Hematopoietic multipotent progenitor cell treated with erythropoietin and hydrocortisone succinate and interleukin-3 and kit ligand, for 15 days (in vitro differentiated cells): ENCODE data around the gene MRTO4.
"Not testable (repeated sequence)": the region's sequence is repeated elsewhere in the genome, so short reads cannot be mapped to it uniquely, and the experiment has no call there.

Source experiments
- DNase-seq: peaks from one replicate; pipeline ENCODE4 v3.0.0-alpha.2; 2015; ENCODE audit warnings: low spot score

The MRTO4 gene

DNA sequence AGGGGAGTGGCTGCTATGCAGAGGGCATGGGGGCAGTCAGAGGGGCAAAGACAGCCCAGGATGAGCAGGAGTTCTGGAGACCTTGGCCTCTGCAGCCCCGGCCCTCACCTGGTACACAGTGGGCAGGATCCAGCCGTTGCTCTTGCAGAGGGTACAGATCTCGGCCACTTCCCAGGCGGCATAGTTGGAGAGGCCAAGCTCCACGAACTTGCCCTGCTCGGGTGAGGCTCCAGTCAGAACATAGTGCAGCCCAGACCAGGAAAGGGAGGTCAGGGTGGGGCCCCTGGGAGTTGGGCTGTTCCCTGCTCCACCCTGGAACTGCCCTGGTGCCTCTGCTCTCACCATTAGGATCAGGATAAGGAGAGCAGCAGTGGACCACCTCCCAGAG, 18.7 kb downstream of the MRTO4 start:
- not testable (repeated sequence) for DNase-seq

DNA sequence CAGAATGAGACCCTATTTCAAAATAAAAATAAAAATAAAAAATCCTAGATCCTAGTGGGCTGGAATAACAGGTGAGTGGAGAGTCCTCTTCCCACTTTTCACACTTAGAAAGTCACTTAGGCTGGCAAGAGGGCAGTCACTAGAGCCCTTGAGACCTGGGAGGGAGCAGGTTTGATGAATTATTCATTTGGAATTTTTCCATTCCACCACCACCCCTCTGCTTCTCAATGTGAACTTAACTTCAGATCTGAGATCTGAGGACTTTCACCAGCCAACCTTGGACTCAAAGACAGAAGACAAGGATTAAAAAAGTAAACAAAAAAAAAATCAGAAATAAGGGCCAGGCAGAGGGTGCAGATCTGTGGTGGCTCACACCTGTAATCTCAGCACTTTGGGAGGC, 20.5 kb downstream of the MRTO4 start:
- no peak for DNase-seq

GRCh38 chr1:19273106-19273843, 21.7 kb downstream of the MRTO4 start:
- DNase-seq: no peak

- DNase-seq: not testable (repeated sequence)
Observed at GRCh38 chr1:19273844-19274531, 22.4 kb downstream of the MRTO4 start.

GRCh38 chr1:19274636-19275035, 23.0 kb downstream of the MRTO4 start:
- no peak for DNase-seq

GRCh38 chr1:19283891-19284290, 32.3 kb downstream of the MRTO4 start:
- no peak for DNase-seq

DNA sequence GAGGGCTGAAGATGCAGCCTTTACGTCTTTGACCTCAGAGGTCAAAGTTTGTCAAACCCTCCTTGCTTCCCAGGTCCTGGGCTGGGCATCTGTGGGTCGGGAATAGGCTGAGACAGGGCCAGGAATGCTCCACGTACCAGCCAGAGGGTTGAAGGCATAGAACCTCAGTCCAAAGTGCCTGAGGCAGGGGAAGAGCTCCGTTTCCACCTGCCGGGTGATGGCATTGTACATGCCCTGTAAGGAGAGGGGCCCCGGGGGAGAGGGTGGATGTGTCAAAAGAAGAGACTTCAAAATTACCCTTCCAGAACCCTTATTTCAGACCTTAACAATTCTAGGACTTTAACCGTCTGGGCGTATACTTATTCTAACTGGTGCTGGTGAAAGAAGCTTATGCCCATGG, 33.3 kb downstream of the MRTO4 start:
- no peak for DNase-seq

DNA sequence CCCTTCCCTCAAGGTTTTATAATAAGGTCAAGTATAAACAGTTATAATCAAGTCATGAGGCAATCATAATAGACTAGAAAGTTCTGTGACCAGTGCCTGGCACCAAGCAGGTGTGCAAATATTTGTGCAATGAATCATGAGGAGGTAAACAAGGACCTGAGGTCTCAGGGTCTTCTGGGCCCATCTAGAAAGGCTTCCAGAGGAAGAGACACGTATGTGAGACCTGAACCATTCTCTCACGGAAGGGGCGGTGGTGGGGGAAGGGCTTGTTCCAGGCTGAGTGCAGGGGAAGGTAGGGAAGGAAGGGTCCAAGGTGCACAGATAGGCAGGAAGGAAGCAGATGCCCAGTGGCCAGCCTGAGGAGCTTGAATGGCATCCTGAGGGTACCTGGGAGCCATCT, 33.8 kb downstream of the MRTO4 start:
- not testable (repeated sequence) for DNase-seq

DNA sequence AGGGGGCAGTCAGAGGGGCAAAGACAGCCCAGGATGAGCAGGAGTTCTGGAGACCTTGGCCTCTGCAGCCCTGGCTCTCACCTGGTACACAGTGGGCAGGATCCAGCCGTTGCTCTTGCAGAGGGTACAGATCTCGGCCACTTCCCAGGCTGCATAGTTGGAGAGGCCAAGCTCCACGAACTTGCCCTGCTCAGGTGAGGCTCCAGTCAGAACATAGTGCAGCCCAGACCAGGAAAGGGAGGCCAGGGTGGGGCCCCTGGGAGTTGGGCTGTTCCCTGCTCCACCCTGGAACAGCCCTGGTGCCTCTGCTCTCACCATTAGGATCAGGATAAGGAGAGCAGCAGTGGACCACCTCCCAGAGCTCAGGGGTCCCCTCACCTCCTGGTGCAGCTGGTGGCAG, 34.2 kb downstream of the MRTO4 start:
- DNase-seq: not testable (repeated sequence)

GRCh38 chr1:19287436-19288185, 36.0 kb downstream of the MRTO4 start:
- no peak for DNase-seq

DNA sequence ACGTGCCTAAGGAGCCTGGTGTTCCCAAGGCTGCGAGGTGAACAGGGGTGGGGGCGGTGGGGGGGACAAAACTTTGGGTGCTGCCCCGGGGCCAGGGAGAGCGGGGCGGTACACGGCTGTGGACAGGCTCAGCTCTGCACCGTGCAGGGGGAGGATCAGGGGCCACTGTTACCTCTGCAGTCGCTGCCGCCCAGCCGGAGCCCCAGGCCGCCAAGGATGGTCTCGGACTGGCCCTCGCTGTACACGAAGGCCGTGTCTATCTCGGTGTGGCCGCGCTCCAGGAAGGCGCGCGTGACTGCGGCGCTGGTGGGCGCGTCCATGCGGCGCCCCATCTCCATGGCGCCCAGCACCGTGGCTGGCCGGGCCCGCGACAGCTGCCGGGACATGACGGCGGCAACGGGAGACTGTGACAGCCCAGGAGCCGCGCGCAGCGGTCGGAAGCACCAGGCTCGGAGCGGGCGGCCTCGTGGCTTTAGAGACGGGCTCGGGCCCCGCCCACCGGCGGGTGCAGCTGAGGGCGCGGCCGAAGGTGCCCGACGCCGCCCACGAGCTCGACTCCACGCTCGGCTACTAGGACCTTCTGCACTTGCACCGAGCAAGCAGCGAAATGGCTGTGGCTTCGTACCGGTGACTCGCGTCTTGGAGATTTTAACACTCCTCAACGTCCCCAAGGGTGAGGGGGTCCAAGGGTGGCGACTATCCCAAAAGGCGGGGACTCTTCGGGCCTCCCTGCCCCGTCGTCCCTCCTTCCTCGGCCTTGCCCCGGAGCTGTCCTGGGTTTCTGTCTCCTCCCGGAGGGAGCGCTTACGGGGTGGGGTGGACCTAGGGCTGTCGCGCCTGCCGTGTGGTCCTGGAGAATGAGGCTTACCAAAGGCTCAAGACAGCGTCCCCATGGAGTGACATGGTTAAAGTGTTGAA, 37.0 kb downstream of the MRTO4 start, which contains the start of gene AKR7A3:
AKR7A3 (minus strand) TSS at position 447 of the 918 bp plus-strand sequence; CDS start at position 386, 61 bp downstream.
- DNase-seq: peak; percentile 68

DNA sequence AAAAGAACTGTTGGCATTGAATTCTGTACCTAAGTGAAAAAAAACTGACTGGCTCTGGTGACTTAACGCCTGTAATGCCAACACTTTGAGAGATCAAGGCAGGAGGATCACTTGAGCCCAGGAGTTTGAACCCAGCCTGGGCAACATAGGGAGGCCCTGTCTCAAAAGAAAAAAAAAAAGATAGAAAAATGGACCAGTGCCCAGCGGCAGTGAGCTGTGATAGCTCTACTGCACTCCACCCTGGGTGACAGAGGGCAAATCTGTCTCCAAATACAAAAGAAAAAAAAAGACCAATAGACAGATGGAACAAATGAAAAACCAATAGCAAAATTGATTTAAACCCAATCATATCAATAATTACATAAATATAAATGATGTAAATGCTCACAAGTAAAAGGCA, 37.6 kb downstream of the MRTO4 start:
- DNase-seq: no peak

DNA sequence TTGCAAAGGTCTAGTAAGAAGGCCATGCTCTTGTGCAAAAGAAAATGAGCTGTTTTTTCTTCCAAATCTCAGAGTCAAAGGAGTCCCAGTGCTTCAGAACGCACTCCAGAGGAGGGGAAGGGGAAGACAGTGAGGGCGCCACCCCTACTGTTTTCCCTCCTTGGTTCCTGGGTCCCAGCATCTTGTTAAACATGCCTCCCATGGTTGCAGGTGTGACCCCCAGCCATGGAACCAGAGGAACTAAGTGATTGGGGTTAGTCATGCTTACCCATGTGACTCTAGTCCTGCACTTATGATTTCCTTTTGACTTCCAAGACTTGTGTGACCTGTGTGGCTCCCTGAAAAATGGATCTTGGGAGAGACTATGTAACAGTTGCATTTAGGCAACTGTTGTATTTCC, 43.0 kb downstream of the MRTO4 start:
- DNase-seq: no peak

GRCh38 chr1:19300211-19300610, 48.6 kb downstream of the MRTO4 start:
- no peak for DNase-seq

- DNase-seq: not testable (repeated sequence)
Observed at GRCh38 chr1:19304081-19304480, 52.5 kb downstream of the MRTO4 start.

DNA sequence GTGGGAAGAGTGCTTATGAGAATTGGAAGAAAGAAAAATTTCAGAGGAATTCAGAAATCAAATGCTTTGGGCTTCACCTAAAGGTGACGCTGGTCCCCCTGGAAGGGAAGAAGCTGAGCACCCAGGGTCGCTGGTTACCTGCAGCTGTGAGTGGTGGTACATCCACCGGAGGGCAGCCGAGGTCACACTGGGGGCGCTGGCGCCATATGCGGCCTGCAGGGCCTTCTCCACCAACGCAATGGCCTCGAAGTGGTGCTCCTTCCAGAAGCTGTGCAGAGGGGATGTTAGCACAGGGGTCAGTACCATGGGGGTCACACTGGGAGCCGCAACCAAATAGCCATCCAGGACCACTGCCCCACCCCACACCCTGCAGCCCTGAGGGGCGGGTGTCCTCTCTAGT, 54.3 kb downstream of the MRTO4 start:
- no peak for DNase-seq

- DNase-seq: no peak
Observed at GRCh38 chr1:19306941-19307340, 55.3 kb downstream of the MRTO4 start.

- no peak for DNase-seq
Observed at GRCh38 chr1:19307794-19308508, 56.3 kb downstream of the MRTO4 start.

DNA sequence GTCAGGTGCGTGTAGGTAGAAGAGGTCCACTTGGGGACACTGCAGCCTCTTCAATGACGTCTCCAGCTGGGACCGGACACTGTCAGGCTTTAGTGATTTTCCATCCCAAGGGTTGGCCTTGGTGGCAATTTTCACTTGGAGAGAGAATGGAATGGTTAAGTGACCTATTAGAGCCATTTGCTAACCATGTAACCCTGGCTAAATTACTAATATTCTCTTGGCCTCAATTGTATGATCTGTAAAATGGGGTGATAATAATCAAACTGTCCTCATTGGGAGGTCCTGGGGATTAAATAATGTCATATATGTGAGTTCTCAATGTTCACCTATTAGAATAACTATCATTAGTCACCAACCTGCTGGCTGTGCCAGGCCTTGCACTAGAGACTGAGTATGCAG, 56.9 kb downstream of the MRTO4 start:
- DNase-seq: no peak

- DNase-seq: no peak
Observed at GRCh38 chr1:19309123-19309813, 57.7 kb downstream of the MRTO4 start.
